Transverse colon (tissue), 4 donors: ENCODE data around the gene RAPGEF4. TPM values are rescaled to one million over a fixed set of nuclear protein-coding genes. Genes with fewer than 3 reads are reported as not detected.

Experiments used
- DNase-seq: peaks from one replicate; pipeline ENCODE4 v3.0.0-alpha.2; 2019
- H3K27ac ChIP-seq, 4 donors: fragments of 200-600 bp; sonication (generic); 2 replicates each; pipeline ENCODE4 v1.5.1; 2016 to 2018; ENCODE audit warnings: inconsistent platforms in 4 of 4
- H3K27me3 ChIP-seq: fragments of 200-600 bp; sonication (generic); 2 replicates; pipeline ENCODE4 v1.5.1; 2017; ENCODE audit warnings: inconsistent platforms
- H3K36me3 ChIP-seq, 4 donors: fragments of 200-600 bp; sonication (generic); 2 replicates each; pipeline ENCODE4 v1.5.1; 2017 to 2019; ENCODE audit warnings: inconsistent platforms in 4 of 4
- H3K4me1 ChIP-seq, 4 donors: fragments of 200-600 bp; sonication (generic); 2 replicates each; pipeline ENCODE4 v1.5.1; 2017 to 2020; ENCODE audit warnings: inconsistent platforms in 4 of 4
- H3K4me3 ChIP-seq, 4 donors: fragments of 200-600 bp; sonication (generic); 1 replicate in 1 of 4; 2 replicates in 3 of 4; pipeline versions ENCODE4 v1.5.1 to v1.6.1; 2017 to 2019; ENCODE audit warnings: inconsistent platforms in 4 of 4
- H3K9me3 ChIP-seq, 2 donors: fragments of 200-600 bp; sonication (generic); 2 replicates each; pipeline ENCODE4 v1.5.1; 2017 to 2019; ENCODE audit warnings: inconsistent platforms in 2 of 2
- EP300 ChIP-seq: sonication (generic); formaldehyde crosslinking; IDR thresholded peaks from one replicate; pipeline ENCODE4 v1.6.1; 2017; ENCODE audit warnings: antibody characterized with exemption, low read depth
- POLR2A ChIP-seq: fragments of 450-650 bp; IDR thresholded peaks from one replicate; pipeline ENCODE4 v1.6.1; 2016; ENCODE audit warnings: antibody characterized with exemption, mild to moderate bottlenecking, moderate library complexity
- POLR2AphosphoS5 ChIP-seq, 3 donors: sonication (generic); formaldehyde crosslinking; IDR thresholded peaks; one replicate each; pipeline ENCODE4 v1.6.1; 2016; ENCODE audit warnings: antibody characterized with exemption in 3 of 3
- WGBS, 2 donors: methylation state at CpG; one replicate each; pipeline ENCODE4 v1.1.5; 2018; ENCODE audit warnings: low coverage in 1 of 2; 5-methylcytosine and 5-hydroxymethylcytosine counted together
- in situ Hi-C, 4 donors: fragments of 200-750 bp; cut with MboI; loops; one replicate each; pipeline versions ENCODE4 v1.15.0 to v1.15.1; 2017; ENCODE audit warnings: low sequenced_read_pairs in 3 of 4, low pct_ligation_motif_present in 1 of 4, low pct_unique_long_range_greater_than_20kb in 1 of 4
- intact Hi-C: fragments of 100-400 bp; cut with DNase I; formaldehyde crosslinking; loops from one replicate; pipeline ENCODE4 v1.15.1; 2023; ENCODE audit warnings: low total_unique reads
- total RNA-seq, 4 donors: library from RNA; depleted of rRNA; stranded (reverse); fragments of >200 nt; gene quantifications; one replicate each; pipeline ENCODE4 v1.1.0, GENCODE V29; 2016
- TF ChIP-seq, protein P1 (sequence below), 5 experiments: fragments of 200-600 bp in 3 of 5; fragments of 450-650 bp in 2 of 5; sonication (generic) in 3 of 5; IDR thresholded peaks; 1 replicate in 2 of 5; 2 replicates in 3 of 5; pipeline ENCODE4 v1.5.1; 2016 to 2017; ENCODE audit warnings: antibody characterized with exemption in 5 of 5, inconsistent platforms in 3 of 5, mild to moderate bottlenecking in 2 of 5, moderate library complexity in 1 of 5

RAPGEF4 gene
- total RNA-seq, 4 donors from 2014 or later, result 1.4 to 12.3 (median 2.2) TPM; not detected in 1

- Histone ChIP-seq H3K4me1 (peaks cover 0 to 14% (median 2%) of the 10 kb centered on the region in 4 donors), H3K9me3 (no peaks in the 10 kb centered on the region), H3K27ac (no peak overlapping the region), H3K27me3 (peaks cover 30% of the 10 kb centered on the region), H3K36me3 (no peaks in the 10 kb centered on the region), H3K4me3 (no peak overlapping the region)
- WGBS, 2 donors, result 77 to 89% methylated on average over 1 to 2 of the region's 2 CpGs
- TF ChIP-seq, protein P1, sequence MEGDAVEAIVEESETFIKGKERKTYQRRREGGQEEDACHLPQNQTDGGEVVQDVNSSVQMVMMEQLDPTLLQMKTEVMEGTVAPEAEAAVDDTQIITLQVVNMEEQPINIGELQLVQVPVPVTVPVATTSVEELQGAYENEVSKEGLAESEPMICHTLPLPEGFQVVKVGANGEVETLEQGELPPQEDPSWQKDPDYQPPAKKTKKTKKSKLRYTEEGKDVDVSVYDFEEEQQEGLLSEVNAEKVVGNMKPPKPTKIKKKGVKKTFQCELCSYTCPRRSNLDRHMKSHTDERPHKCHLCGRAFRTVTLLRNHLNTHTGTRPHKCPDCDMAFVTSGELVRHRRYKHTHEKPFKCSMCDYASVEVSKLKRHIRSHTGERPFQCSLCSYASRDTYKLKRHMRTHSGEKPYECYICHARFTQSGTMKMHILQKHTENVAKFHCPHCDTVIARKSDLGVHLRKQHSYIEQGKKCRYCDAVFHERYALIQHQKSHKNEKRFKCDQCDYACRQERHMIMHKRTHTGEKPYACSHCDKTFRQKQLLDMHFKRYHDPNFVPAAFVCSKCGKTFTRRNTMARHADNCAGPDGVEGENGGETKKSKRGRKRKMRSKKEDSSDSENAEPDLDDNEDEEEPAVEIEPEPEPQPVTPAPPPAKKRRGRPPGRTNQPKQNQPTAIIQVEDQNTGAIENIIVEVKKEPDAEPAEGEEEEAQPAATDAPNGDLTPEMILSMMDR (IDR thresholded peaks at IDR 0.05), result no peak
- TF ChIP-seq POLR2A (no peak), EP300 (no peak), POLR2AphosphoS5 (IDR thresholded peaks at IDR 0.05) (no peak)
- in situ Hi-C loops (loop anchor here in 1 of 4 donors (25.0 kb wide), 1 partner anchor 113 kb away; no protein-coding TSS in a partner anchor), intact Hi-C loops (no loop called here)
- no peak for DNase-seq
Observed at GRCh38 chr2:172925600-172925999, 190.0 kb downstream of the RAPGEF4 start.

DNA sequence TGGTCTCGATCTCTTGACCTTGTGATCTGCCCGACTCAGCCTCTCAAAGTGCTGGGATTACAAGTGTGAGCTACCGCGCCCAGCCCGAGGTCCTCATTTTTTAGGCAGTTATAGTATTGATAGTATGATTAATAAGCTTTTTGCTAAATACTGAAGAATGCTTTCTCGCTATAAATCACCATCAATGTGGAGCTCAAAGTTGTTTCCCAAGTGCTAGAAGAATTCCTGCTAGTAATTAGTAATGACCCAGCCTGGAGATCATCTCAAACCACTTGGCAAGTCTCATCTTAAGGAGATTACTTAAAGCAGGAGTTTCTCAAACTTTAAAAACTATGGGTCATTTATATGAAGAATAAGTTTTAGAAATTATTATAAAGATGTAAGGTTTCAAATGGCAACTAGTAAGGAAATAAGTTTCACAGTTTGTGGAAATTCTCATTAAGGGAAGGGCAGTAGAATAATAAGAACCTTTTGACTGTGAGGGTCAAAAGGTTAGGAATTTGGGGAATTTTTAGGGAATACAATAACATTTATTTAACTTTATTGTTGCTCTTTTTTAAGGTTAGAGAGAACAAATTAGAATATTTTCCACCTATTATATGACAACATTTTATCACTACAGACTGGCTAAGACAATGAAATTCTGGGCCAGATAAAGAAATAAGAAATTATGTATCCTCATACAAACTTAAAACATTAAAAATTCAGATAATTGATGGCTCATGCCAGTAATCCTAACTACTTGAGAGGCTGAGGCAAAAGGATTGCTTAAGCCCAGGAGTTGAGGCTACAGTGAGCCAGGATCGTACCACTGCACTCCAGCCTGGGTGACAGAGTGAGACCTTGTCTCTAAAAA lies 191.4 kb downstream of the RAPGEF4 start:
- no peak for DNase-seq
- WGBS, 2 donors, result 93 to 95% methylated on average over 1 to 7 of the region's 7 CpGs
- H3K36me3 ChIP-seq, result no peaks in the 10 kb centered on the region
- H3K27me3 ChIP-seq, result peaks cover 32% of the 10 kb centered on the region
- no peak overlapping the region for H3K4me3 ChIP-seq
- H3K9me3 ChIP-seq, result no peaks in the 10 kb centered on the region
- in situ Hi-C loops, result loop anchor here in 1 of 4 donors (25.0 kb wide), 1 partner anchor 115 kb away; no protein-coding TSS in a partner anchor
- TF ChIP-seq, protein P1 (IDR thresholded peaks at IDR 0.05), result no peak
- TF ChIP-seq EP300 (no peak), POLR2A (no peak), POLR2AphosphoS5 (IDR thresholded peaks at IDR 0.05) (no peak)
- intact Hi-C loops, result no loop called here
- H3K27ac ChIP-seq, result no peak overlapping the region
- H3K4me1 ChIP-seq, result peaks cover 0 to 21% (median 2%) of the 10 kb centered on the region in 4 donors

DNA sequence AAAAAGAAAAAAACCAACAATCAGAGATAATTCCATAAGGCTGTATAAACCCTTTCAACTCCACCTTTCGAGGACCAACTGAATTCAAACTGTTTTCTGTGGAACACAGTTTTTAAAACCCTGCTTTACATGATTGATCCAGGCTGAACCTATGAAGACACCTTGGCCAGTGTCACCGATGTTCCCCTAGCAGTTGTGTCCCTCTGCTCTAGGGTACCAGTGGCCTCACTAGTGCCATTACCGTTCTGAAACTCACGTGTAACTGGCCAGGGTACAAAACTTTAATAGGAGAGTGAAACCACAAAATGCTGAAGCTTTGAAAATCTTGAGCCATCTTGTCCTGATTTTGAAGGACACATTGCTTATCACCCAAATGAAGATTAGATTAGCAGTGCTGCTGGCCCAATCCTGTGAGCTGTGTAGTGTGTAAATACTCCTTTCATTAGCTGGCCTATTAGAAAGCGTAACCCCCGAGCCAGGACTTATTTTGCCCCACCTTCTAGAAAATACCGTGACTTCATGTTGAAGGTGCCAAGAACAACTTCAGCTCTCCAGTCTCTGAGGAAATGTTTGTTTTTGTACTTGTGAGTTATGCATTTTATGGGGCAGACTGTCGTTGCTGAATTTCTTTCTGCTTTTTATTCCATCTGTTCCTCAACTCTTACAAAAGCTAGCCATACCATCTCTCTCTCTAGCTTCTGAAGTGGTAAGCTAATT lies 192.2 kb downstream of the RAPGEF4 start:
- H3K9me3 ChIP-seq, result no peaks in the 10 kb centered on the region
- in situ Hi-C loops, result loop anchor here in 1 of 4 donors (25.0 kb wide), 1 partner anchor 115 kb away; no protein-coding TSS in a partner anchor
- intact Hi-C loops, result no loop called here
- TF ChIP-seq POLR2A, result no peak
- no peak for TF ChIP-seq POLR2AphosphoS5 (IDR thresholded peaks at IDR 0.05)
- TF ChIP-seq, protein P1 (IDR thresholded peaks at IDR 0.05), result no peak
- no peak for TF ChIP-seq EP300
- no peak for DNase-seq
- H3K27ac ChIP-seq, result peak overlapping the region in 3 of 4 donors; percentile 5 to 31 (median 8)
- H3K27me3 ChIP-seq, result peaks cover 27% of the 10 kb centered on the region
- no peak overlapping the region for H3K4me3 ChIP-seq
- no peaks in the 10 kb centered on the region for H3K36me3 ChIP-seq
- H3K4me1 ChIP-seq, result peaks cover 0 to 21% (median 2%) of the 10 kb centered on the region in 4 donors
- WGBS, 2 donors, result 33 to 80% methylated on average over 1 to 8 of the region's 8 CpGs

- Histone ChIP-seq H3K36me3 (no peaks in the 10 kb centered on the region), H3K9me3 (no peaks in the 10 kb centered on the region), H3K27me3 (peaks cover 27% of the 10 kb centered on the region), H3K4me3 (no peak overlapping the region), H3K27ac (peak overlapping the region in 1 of 4 donors; percentile 8), H3K4me1 (peaks cover 0 to 21% (median 2%) of the 10 kb centered on the region in 4 donors)
- in situ Hi-C loops, result loop anchor here in 1 of 4 donors (25.0 kb wide), 1 partner anchor 116 kb away; no protein-coding TSS in a partner anchor
- WGBS, 2 donors, result 44 to 46% methylated on average over 2 of the region's 2 CpGs
- TF ChIP-seq POLR2A (no peak), EP300 (no peak), POLR2AphosphoS5 (IDR thresholded peaks at IDR 0.05) (no peak)
- TF ChIP-seq, protein P1 (IDR thresholded peaks at IDR 0.05), result no peak
- DNase-seq, result no peak
- intact Hi-C loops, result no loop called here
Observed at GRCh38 chr2:172928756-172929155, 193.1 kb downstream of the RAPGEF4 start.
